ENCODE results near the gene SPART.
"Not testable (repeated sequence)": the region's sequence is repeated elsewhere in the genome, so short reads cannot be mapped to it uniquely, and the experiment has no call there.

Gene SPART

GRCh38 chr13:36354842-36355623 is 8.8 kb upstream of the SPART start:
- DNase-seq (ENCODE audit: low spot score), result no peak

- no peak for DNase-seq (ENCODE audit: low spot score)
These were observed 6.8 kb upstream of the SPART start for GRCh38 chr13:36353001-36353400.

GRCh38 chr13:36352350-36352749 is 6.2 kb upstream of the SPART start:
- no peak for DNase-seq (ENCODE audit: low spot score)

GRCh38 chr13:36347531-36348210 is 1.5 kb upstream of the SPART start:
- no peak for DNase-seq (ENCODE audit: low spot score)

GRCh38 chr13:36345438-36346221 is 564 bp downstream of the SPART start:
- DNase-seq (ENCODE audit: low spot score), result peak; percentile 83

- DNase-seq (ENCODE audit: low spot score), result no peak
These were observed 1.2 kb downstream of the SPART start for GRCh38 chr13:36344886-36345437.

- no peak for DNase-seq (ENCODE audit: low spot score)
These were observed 2.0 kb downstream of the SPART start for GRCh38 chr13:36344173-36344572.

GRCh38 chr13:36343766-36344165 is 2.4 kb downstream of the SPART start:
- DNase-seq (ENCODE audit: low spot score), result no peak

- DNase-seq (ENCODE audit: low spot score), result no peak
These were observed 3.5 kb downstream of the SPART start for GRCh38 chr13:36342715-36343114.

- no peak for DNase-seq (ENCODE audit: low spot score)
These were observed 4.5 kb downstream of the SPART start for GRCh38 chr13:36341718-36342117.

- no peak for DNase-seq (ENCODE audit: low spot score)
These were observed 6.5 kb downstream of the SPART start for GRCh38 chr13:36339600-36340155.

- no peak for DNase-seq (ENCODE audit: low spot score)
These were observed 8.1 kb downstream of the SPART start for GRCh38 chr13:36337938-36338641.

GRCh38 chr13:36332986-36333385 is 13.2 kb downstream of the SPART start:
- DNase-seq (ENCODE audit: low spot score), result no peak

GRCh38 chr13:36332255-36332654 is 13.9 kb downstream of the SPART start:
- not testable (repeated sequence) for DNase-seq (ENCODE audit: low spot score)

- DNase-seq (ENCODE audit: low spot score), result no peak
These were observed 14.9 kb downstream of the SPART start for GRCh38 chr13:36331280-36331679.

GRCh38 chr13:36329361-36329760 is 16.8 kb downstream of the SPART start:
- no peak for DNase-seq (ENCODE audit: low spot score)

GRCh38 chr13:36328821-36329220 is 17.4 kb downstream of the SPART start:
- DNase-seq (ENCODE audit: low spot score), result no peak

GRCh38 chr13:36325912-36326311 is 20.3 kb downstream of the SPART start:
- no peak for DNase-seq (ENCODE audit: low spot score)

GRCh38 chr13:36324881-36325280 is 21.3 kb downstream of the SPART start:
- DNase-seq (ENCODE audit: low spot score), result not testable (repeated sequence)

- DNase-seq (ENCODE audit: low spot score), result no peak
These were observed 22.1 kb downstream of the SPART start for GRCh38 chr13:36323951-36324566.

- DNase-seq (ENCODE audit: low spot score), result no peak
These were observed 22.8 kb downstream of the SPART start for GRCh38 chr13:36323408-36323807.

Measured in putamen (tissue), 1 donor.